Measurements from ENCODE around the gene IGLL1.

The IGLL1 gene

DNA sequence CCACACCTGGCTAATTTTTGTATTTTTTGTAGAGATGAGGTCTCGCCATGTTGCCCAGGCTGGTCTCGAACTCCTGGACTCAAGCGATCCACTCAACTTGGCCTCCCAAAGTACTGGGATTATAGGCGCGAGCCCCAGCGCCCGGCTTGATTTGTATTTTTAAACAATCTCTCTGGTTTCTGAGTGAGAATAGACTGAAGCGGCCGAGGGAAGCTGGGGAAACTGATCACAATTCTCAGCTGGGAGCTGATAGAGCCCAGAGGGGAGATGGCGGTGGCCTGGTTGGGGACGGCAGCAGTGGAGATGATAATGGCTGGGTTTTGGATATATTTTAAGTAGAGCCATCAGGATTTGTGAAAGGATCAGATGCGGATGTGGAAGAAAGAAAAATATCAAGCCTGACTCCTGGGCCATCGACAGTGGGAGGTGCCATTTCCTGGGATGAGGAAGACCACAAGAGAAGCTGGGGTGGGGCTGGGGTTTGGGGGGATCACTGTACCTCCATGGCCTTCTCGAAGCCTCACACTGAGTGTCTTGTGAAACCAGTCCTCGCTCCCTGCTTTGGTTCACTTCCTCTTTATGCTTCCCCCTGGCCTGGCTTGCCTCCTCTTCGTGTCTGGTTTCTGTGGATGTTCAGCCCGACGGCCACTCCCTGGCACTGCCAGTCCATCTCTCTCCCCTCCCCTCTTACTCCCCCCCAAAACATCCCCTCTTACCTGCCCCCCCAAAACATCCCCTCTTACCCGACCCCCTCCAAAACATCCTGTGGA, 51.9 kb downstream of the IGLL1 start:
- Histone ChIP-seq H3F3A (ENCODE audit: insufficient read depth, low read length) (no peaks in the 10 kb centered on the region), H3K4me3 (ENCODE audit: low read length) (no peak overlapping the region)
- no peak for DNase-seq

DNA sequence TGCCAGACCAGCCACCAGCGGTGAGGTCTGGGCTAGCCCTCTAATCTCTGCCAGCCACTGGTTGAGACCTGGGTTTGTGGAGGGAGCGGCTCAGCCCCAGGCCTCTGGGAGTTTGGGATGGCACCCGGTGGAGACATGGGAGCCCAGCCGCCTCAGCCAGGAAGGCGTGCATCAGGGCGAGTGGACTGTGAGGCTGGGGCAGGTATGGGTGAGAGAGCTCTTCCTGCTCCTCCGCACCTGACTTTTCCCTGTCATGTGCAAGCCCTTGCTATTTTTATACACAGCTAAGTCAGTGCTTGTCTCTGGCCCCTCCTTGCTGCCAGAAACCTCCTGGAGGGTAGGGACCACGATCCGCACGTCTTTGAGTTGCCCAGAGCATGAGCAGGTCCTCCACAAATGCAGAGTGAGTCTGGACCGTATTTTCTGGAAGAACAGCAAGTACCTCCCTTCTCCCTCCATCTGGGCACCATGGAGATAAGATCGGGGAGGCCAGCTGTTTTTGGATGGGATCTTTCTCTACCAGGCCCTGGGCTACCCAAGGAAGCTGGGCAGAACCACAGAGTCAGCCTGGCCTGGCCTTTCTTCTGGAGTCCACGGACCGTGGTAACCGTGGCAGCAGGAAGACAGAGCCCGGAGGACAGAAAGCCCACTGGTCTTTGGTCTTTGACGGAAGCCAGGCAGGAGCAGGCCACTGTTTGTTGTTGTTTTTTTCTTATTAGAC, 53.3 kb downstream of the IGLL1 start:
- DNase-seq, result no peak
- Histone ChIP-seq H3K4me3 (ENCODE audit: low read length) (no peak overlapping the region), H3K9ac (ENCODE audit: low read length) (no peak overlapping the region), H3K79me2 (ENCODE audit: low read length) (no peaks in the 10 kb centered on the region), H3F3A (ENCODE audit: insufficient read depth, low read length) (no peaks in the 10 kb centered on the region), H4K20me1 (ENCODE audit: insufficient read depth, low read length) (no peaks in the 10 kb centered on the region), H3K9me2 (replicated peaks; ENCODE audit: insufficient read depth, low read length) (no peaks in the 10 kb centered on the region), H3K4me1 (ENCODE audit: low read length) (no peaks in the 10 kb centered on the region), H3K9me3 (replicated peaks; ENCODE audit: insufficient read depth, low read length) (no peaks in the 10 kb centered on the region), H2AFZ (ENCODE audit: low read length) (no peak overlapping the region), H3K4me2 (ENCODE audit: low read depth, low read length) (no peak overlapping the region), H3K27me3 (replicated peaks; ENCODE audit: insufficient read depth, low read length) (peaks cover 54% of the 10 kb centered on the region), H3K27ac (ENCODE audit: low read length) (no peak overlapping the region), H3K36me3 (replicated peaks; ENCODE audit: insufficient read depth, low read length) (no peaks in the 10 kb centered on the region)
- TF ChIP-seq, protein P1, sequence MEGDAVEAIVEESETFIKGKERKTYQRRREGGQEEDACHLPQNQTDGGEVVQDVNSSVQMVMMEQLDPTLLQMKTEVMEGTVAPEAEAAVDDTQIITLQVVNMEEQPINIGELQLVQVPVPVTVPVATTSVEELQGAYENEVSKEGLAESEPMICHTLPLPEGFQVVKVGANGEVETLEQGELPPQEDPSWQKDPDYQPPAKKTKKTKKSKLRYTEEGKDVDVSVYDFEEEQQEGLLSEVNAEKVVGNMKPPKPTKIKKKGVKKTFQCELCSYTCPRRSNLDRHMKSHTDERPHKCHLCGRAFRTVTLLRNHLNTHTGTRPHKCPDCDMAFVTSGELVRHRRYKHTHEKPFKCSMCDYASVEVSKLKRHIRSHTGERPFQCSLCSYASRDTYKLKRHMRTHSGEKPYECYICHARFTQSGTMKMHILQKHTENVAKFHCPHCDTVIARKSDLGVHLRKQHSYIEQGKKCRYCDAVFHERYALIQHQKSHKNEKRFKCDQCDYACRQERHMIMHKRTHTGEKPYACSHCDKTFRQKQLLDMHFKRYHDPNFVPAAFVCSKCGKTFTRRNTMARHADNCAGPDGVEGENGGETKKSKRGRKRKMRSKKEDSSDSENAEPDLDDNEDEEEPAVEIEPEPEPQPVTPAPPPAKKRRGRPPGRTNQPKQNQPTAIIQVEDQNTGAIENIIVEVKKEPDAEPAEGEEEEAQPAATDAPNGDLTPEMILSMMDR (IDR thresholded peaks at IDR 0.05; ENCODE audit: low read length), result no peak
- TF ChIP-seq EZH2 (optimal IDR thresholded peaks at IDR 0.05; ENCODE audit: low read depth, low read length) (no peak), EZH2phosphoT487 (IDR thresholded peaks at IDR 0.05; ENCODE audit: low read length) (no peak)

More for the DNA sequence above, 51.9 kb downstream of the IGLL1 start:
- no peak for TF ChIP-seq EZH2 (optimal IDR thresholded peaks at IDR 0.05; ENCODE audit: low read depth, low read length)
- Histone ChIP-seq H3K4me1 (ENCODE audit: low read length) (no peaks in the 10 kb centered on the region), H4K20me1 (ENCODE audit: insufficient read depth, low read length) (no peaks in the 10 kb centered on the region), H3K9me2 (replicated peaks; ENCODE audit: insufficient read depth, low read length) (no peaks in the 10 kb centered on the region), H3K36me3 (replicated peaks; ENCODE audit: insufficient read depth, low read length) (no peaks in the 10 kb centered on the region), H3K9ac (ENCODE audit: low read length) (no peak overlapping the region), H3K27me3 (replicated peaks; ENCODE audit: insufficient read depth, low read length) (peaks cover 62% of the 10 kb centered on the region), H3K27ac (ENCODE audit: low read length) (no peak overlapping the region), H3K79me2 (ENCODE audit: low read length) (no peaks in the 10 kb centered on the region), H2AFZ (ENCODE audit: low read length) (no peak overlapping the region), H3K9me3 (replicated peaks; ENCODE audit: insufficient read depth, low read length) (no peaks in the 10 kb centered on the region), H3K4me2 (ENCODE audit: low read depth, low read length) (no peak overlapping the region)

- Histone ChIP-seq H4K20me1 (ENCODE audit: insufficient read depth, low read length) (no peaks in the 10 kb centered on the region), H3K4me3 (ENCODE audit: low read length) (no peak overlapping the region), H3K4me2 (ENCODE audit: low read depth, low read length) (no peak overlapping the region), H3K9me2 (replicated peaks; ENCODE audit: insufficient read depth, low read length) (no peaks in the 10 kb centered on the region), H3K36me3 (replicated peaks; ENCODE audit: insufficient read depth, low read length) (no peaks in the 10 kb centered on the region), H3K79me2 (ENCODE audit: low read length) (no peaks in the 10 kb centered on the region), H3F3A (ENCODE audit: insufficient read depth, low read length) (no peaks in the 10 kb centered on the region), H2AFZ (ENCODE audit: low read length) (no peak overlapping the region), H3K4me1 (ENCODE audit: low read length) (peaks cover 4% of the 10 kb centered on the region; the same call in 1 of the 2 replicates), H3K27me3 (replicated peaks; ENCODE audit: insufficient read depth, low read length) (peaks cover 51% of the 10 kb centered on the region), H3K9me3 (replicated peaks; ENCODE audit: insufficient read depth, low read length) (no peaks in the 10 kb centered on the region), H3K9ac (ENCODE audit: low read length) (no peak overlapping the region), H3K27ac (ENCODE audit: low read length) (no peak overlapping the region)
- TF ChIP-seq EZH2 (optimal IDR thresholded peaks at IDR 0.05; ENCODE audit: low read depth, low read length) (no peak), EZH2phosphoT487 (IDR thresholded peaks at IDR 0.05; ENCODE audit: low read length) (no peak)
- TF ChIP-seq, protein P1 (IDR thresholded peaks at IDR 0.05; ENCODE audit: low read length), result no peak
- DNase-seq, result no peak
Measured at GRCh38 chr22:23525510-23525909, 54.6 kb downstream of the IGLL1 start.
